ENCODE data around the gene ALPP.
"Not testable (repeated sequence)": the region's sequence is repeated elsewhere in the genome, so short reads cannot be mapped to it uniquely, and the experiment has no call there.

ALPP gene

DNA sequence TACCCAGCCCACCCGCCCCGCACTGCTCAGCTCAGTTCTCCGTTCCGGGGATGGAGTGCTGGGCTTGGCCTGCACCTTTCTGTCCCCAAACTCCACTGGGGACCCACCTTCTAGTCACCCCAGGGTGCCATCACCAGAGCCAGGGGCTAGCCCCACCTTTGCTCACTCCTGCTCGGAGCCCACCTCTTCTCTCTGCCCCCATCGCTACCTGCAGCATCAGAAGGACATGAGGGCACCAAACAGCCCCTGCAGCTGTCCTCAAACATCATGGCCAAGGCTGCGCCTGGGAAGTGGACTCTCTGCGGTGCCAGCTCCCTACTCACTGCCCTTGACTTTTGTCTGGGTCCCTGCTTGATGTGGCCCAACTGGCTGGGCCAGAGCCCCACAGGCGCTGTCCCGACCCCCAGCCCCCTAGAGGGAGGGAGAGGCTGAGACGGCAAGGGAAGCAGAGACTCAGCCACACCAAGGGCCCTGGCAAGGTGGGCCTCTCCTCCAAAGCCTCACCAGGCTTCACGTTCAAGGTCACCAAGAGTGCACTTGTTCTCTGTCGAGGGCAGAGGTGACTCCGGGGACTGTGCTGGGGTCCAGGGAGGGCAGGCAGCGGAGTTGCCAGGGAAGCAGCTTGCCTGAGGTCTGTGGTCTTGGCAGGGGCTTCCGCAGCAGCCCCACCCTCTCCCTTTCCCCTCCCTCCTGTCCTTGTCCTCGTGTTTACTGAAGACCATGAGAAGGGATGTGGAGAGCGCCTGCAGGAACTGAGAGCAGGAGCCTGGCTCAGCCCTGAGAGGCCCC, 13.6 kb upstream of the ALPP start:
- DNase-seq: not testable (repeated sequence)

DNA sequence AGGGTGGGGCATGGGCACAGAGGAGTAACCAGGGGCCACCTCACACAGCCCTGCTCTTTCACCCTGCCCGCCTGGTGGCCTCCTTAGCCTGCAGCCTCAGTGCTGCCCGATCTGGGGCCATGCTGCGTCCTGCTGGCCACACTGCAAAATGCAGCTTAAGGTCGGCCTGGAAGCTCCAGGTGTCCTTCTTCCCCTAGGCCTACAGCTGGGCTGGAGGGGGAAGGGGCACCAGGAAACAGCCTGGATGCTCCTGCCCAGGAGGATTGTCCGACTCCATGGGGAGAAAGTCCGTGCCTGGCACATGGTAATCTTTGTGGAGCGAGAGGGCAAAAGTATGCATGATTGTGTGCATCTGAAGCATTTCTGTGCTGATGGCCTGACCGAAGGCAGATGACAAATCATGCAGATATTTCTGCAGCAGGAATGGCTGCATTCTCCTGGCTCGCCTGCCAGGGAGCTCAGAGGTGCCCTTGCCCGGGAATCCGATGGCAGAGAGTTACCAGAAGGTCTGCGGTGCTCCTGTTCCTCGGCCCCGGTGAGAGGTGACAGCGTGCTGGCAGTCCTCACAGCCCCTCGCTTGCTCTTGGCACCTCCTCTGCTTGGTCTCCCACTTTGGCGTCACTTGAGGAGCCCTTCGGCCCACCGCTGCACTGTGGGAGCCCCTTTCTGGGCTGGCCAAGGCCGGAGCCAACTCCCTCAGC, 12.8 kb upstream of the ALPP start:
- DNase-seq: no peak

DNA sequence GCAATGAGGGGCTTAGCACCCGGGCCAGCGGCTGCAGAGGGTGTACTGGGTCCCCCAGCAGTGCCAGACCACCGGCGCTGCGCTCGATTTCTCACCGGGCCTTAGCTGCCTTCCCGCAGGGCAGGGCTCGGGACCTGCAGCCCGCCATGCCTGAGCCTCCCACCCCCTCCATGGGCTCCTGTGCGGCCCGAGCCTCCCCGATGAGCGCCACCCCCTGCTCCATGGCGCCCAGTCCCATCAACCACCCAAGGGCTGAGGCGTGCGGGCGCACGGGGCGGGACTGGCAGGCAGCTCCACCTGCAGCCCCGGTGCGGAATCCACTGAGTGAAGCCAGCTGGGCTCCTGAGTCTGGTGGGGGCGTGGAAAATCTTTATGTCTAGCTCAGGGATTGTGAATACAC, 12.1 kb upstream of the ALPP start:
- DNase-seq: not testable (repeated sequence)

DNA sequence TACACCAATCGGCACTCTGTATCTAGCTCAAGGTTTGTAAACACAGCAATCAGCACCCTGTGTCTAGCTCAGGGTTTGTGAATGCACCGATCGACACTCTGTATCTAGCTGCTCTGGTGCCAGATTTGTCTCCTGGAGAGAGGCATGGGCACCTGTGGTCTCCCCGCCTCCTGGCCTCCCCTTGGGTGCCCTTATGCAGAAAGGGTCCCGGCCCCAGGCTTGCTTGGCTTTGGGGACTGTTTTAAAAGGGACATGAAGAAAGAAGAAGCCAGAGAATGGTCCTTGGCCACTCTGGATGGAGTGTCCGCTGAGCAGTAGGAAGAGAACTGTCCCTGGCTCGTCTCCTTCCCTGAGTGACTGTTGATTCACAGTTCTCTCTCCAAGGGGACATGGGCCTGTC, 11.5 kb upstream of the ALPP start:
- no peak for DNase-seq

DNA sequence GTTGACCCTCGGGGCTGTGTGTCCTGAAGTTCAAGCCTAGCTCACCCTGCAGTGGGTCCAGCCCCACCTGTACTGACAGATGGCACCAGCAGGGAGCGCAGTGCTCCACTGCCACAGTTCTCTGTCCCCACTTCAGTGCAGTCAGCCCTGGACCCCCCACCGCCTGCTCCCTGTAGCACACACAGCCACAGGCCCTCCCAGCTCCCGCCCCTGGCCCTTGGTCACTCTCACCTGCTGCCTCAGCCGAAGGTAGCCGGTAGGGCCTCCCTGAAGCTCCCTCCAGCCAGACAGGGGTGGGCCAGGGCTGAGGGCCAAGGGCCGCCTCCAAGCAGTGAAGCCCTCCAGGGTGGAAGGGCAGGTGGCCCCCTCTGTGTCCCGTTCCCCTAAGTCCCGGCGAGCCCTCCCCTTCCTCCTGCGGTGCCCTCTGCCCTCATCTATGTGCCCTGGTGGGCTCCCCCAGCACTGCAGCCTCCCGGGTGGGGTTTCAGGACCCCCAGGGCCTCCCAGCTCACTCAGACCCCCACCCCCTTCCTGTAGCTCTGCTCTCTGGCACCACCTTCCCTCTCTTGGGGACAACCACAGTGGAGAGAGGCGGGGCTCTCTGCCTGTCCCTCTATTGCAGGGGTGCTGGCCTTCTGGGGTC, 10.8 kb upstream of the ALPP start:
- DNase-seq: no peak

DNA sequence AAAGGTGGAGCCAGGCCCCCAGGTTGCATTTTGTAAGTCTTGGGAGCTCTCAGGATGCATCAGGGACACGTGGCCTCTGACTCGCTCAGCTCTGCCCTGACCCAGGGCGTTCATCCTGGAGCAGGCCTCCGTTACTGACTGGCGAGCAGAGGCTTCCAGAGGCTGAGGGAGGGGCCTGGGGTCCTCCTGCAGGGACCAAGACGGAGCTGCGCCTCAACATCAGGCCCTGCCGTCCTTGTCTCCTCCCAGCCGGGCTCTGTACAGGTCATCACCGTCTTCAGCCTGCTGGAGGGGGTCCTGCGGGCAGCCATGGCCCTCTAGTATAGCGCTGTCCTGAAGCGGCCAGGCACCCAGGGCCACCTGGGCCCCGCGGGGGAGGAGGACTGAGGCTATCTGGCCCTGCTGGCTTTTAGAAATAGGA, 10.2 kb upstream of the ALPP start:
- no peak for DNase-seq

DNA sequence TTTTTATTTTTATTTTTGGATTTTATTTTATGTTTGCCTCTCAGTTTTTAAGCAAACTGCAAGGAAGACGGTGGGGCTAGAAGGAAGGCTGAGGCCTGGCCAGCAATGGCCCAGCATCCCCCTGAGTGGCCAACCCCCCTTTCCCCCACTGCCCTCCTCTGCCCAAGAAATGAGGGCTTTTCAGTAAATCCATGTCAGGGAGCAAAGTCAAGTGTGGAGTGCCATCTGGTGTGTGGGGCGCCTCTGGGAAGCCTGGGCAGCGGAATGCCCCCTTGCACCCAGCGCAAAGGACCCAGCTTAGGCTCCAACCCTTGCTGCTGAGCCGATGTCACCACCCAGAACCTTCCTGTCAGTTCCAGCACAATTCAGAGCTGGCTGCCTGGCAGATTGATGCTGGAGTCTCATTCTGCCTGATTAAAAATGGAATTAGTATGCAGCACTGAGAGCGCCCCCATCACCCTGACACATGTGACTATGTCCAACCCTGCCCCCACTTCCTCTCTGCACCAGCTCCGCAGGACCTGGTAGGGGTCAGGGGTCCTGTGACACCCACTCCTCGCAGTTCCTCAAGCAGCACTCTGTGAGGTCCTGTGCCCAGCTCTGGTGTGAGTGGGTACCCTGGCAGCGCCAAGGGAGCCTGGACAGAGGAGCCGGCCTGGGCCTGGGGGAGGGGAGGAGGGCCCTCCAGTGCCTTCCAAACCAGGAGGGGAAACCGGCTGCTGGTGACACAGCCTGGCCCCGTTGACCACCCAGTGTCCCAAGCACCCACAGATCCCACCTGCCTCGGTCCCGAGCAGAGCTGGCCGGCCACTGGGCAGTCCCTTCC, 9.2 kb upstream of the ALPP start:
- DNase-seq: no peak

DNA sequence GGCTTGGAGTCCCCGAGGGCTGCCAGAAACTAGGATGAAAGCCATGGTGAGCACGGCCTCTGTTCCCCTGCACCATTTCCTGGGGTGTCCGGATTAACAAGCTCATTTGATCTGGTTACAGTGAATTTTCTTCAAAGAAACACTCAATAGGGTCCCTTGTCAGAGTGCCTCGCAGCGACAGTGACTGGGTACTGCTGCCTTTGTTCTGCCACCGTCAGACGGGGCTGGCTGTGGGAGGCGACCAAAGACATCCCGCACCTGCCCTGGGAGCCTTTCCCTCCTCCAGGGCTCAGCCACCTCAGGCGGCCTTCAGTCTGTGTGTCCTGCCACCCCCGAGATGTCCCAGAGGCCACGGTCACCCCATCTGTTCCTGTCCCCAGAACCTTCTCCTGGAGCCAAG, 8.5 kb upstream of the ALPP start:
- DNase-seq: not testable (repeated sequence)

DNA sequence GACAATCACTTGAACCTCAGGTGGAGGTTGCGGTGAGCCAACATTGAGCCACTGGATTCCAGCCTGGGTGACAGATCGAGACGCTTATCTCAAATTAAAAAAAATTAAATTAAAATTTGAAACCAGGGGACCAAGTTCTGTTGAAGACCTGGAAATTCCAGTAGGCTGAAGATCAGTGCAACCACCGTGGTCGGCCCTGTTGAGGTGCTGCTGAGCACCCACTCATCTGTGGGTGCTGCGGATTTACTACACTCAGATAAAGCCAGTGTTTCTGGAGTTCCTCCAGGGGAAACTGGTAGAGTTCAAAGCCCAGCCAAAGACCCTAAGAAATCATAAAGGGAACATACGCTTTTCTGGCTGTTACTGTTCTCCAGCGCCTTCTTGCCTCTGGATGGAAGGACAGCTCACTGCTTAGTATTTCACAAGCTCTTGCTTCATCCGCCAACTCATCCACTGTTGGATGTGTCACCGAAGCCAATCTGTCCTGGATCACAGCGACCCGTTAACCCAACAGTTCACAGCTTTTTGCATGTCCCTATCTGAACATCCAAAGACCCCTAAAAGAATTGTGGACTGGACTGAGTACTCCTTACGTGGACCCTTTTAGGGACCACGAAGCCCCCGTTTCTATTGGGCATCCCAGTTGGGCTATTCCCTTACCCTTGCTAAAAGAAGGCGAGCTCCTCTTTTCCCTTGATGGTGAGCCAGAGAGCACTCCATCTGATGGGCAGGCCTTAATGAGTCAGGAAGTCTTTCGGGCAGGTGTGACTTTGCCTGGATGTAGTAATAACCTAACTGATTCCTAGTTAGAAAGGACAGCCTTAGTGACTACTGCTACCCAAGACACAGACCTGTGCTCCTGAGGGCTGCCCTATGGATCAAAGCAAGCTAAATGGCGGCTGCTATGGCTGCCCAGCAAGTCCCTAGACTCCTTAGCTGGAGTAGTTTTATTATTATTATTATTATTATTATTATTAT, 6.0 kb upstream of the ALPP start:
- DNase-seq: no peak

DNA sequence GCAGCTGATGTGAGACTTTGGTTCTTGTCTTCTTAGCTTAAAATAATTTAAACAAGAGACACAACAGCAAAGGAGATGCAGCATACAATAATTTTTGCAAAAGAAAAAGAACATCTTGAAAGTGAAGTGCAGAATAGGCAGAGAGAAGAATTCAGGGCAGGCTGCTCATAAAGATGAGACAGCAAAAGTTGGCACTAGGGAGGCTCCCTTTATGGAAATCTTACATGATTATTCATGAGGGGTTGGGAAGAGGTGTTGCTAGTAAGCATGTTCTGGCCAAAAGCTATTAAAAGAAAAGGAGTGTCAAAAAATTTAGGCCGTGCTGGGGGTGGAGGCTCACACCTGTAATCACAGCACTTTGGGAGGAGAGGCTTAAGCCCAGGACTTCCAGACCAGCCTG, 4.2 kb upstream of the ALPP start:
- no peak for DNase-seq

DNA sequence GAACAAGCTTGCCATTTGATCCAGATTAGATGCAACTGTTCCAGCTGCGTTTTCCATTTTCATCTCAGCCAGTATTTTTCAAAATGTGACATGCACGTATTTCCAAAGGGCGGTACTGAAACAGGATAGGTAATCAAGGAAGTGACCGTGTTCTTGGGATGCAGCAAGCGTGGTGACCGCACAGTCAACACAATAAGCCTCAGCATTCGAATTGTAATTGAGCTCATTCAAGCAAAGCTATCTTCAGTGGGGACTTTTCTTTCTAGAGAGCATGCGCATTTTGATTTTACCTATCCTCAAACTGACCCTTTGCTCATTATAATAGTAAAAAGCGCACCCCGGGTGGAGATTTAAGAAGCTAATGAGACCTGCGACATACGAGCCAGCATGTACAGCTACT, 3.4 kb upstream of the ALPP start:
- no peak for DNase-seq

DNA sequence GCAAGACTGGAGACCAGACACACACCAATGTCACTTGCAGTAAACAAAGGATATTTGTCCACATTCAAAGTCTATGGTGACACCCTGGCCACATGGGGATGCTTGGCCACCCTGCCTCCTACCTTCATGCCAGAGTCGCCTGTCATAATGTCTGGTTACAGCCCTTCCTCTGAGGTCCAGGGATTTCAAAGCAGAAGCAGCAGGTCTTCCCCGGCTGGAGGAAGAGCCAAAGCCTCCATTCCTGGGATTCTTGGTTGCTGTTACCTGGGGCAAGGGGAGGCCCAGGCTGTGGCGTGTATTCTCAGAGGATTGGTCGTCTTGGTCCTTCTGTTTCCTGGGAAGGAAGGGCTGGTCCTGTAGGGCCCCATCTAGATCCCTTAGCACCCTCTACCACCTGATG, 2.3 kb upstream of the ALPP start:
- DNase-seq: no peak

DNA sequence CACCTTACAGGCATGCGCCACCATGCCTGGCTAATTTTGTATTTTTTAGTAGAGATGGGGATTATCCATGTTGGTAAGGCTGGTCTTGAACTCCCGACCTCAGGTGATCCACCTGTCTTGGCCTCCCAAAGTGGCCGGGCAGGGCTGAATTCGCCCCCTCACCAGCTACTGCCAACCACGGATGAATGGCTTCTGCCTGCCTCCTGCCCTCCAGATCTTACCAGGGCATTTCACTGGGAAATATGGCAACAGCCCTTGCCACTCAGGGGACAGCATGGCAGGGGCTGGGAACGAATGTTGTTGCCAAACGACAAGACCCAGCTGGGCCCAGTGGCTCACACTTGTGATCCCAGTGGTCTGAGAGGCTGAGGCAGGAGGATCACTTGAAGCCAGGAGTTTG, 1.8 kb upstream of the ALPP start:
- DNase-seq: no peak

DNA sequence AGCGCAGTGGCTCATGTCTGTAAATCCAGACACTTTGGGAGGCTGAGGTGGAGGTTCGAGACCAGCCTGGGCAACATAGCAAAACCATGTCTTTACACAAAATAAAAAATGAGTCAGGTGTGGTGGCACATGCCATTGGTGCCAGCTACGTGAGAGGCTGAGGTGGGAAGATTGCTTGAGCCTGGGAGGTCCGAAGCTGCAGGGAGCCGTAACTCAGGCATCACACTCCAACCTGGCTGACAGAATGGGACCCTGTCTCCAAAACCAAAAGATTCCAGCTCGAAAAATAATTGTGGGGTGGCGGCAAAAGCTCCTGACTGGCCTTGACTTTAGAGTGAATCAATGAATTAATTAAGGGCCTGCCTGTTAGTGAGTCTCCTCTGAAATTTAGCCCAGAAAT, 1.2 kb upstream of the ALPP start:
- DNase-seq: no peak

DNA sequence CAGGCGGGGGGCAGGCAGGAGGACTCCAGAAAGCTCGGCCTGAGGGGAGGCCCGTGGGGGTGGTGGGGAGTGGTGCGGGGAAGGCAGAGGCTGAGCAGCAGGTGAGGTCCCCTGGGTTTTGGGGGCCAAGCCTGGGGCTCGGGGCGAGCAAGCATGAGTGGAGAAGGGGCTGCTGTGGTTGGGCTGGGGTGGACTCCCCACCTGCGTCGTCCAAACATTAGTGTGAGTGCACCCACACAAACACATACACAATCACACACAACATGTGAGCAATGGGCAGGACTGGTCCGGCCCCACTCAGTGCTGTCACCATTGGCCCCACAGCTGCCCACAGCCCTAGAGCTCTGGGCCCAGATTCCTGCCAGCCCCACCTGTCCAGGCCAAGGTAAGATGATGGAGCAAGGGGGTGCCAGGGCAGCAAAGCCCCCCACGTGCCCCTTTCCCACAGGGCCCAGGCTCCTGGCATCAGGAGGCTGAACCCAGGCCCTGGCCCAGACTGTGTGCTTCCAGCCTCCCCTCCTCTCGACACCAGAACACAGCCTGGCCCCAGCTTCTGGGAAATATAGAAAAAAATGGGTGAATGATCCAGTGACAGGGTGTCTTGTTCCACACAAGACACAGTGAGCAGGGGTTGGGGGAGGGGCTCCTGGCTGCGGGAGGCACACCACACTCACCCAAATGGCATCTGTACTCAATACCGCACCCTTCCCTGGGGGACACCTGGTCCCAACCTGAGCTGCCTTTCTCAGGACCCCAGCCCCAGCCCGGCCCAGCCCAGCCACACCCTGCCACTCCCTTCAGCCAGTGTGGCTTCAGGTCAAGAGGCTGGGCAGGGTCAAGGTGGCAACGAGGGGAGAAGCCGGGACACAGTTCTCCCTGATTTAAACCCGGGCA, 463 bp upstream of the ALPP start:
- no peak for DNase-seq

DNA sequence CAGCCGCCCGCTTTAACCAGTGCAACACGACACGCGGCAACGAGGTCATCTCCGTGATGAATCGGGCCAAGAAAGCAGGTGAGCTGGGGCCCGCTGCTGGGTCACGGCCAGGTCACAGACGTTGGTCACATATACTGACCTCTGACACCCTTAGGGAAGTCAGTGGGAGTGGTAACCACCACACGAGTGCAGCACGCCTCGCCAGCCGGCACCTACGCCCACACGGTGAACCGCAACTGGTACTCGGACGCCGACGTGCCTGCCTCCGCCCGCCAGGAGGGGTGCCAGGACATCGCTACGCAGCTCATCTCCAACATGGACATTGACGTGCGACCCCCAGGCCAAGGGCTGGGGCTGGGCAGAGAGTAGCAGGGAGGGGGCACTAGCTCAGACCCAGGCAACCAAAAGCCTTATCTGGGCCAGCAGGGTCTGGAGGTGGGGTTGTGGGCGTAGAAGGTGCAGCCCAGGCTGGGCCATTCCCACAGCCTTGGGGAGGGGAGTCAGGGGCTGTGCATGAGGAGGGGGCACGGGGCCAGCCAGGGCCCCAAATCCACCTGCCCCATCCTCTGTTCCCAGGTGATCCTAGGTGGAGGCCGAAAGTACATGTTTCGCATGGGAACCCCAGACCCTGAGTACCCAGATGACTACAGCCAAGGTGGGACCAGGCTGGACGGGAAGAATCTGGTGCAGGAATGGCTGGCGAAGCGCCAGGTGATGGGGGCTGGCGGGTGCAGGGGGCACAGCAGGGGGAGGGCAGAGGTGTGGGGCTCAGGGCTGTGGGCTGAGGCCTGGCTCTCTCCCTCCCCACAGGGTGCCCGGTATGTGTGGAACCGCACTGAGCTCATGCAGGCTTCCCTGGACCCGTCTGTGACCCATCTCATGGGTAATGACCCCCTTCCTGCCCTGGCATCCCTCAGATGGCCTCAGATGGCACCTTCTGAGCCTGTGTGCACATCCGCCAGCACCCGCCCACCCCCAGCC, 1.3 kb downstream of the ALPP start:
- DNase-seq: not testable (repeated sequence)

DNA sequence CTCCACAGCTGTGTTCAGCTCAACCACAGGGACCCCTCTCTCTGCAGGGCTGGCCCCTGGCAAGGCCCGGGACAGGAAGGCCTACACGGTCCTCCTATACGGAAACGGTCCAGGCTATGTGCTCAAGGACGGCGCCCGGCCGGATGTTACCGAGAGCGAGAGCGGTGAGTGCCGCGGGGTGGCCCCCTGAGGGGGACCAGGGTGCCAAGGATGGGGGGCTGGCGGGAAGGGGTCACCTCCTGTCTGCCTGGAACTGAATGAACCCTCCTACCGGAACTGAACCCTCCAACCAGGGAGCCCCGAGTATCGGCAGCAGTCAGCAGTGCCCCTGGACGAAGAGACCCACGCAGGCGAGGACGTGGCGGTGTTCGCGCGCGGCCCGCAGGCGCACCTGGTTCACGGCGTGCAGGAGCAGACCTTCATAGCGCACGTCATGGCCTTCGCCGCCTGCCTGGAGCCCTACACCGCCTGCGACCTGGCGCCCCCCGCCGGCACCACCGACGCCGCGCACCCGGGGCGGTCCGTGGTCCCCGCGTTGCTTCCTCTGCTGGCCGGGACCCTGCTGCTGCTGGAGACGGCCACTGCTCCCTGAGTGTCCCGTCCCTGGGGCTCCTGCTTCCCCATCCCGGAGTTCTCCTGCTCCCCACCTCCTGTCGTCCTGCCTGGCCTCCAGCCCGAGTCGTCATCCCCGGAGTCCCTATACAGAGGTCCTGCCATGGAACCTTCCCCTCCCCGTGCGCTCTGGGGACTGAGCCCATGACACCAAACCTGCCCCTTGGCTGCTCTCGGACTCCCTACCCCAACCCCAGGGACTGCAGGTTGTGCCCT, 2.9 kb downstream of the ALPP start:
- DNase-seq: not testable (repeated sequence)

All from NCI-H2171 (cell line).